Central memory CD4-positive, alpha-beta T cell (primary cell): ENCODE measurements around the gene MRPL28.
"Not testable (repeated sequence)": the region's sequence is repeated elsewhere in the genome, so short reads cannot be mapped to it uniquely, and the experiment has no call there.

Experiments
- DNase-seq: peaks from one replicate; pipeline ENCODE4 v3.0.0; 2022

The MRPL28 gene

DNA sequence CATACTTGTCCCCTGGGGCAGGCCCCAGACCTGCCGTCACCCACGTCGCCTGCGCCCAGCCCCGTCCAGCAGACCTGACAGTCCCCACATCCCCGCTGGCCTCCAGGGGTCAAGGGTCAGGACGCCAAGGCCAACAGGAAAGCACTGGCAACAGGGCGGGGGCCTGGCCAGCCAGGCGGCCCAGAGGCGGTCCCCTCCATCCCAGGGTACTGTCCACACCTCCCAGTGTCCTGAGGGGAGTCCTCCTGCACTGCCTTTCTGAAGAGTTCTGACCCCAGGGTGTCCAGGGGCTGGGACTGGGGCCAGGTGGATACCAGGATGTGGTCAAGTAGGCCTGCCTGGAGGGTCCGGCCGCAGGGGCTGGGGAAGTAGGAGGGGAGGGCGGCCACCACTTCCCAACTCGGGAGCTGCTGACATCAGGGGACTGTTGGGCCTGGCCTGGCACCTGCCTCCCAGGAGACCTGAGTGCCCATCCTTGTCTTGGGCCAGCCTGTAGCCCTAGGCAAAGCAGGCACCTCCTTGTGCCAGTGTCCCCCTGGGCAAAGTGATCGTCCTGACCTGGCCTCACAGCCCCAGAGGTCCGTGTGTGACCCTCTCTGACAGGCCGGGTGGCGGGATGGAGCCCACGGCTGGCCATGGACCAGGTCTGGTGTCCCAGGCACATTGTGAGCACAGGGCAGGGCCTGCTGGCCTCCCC, 11.1 kb downstream of the MRPL28 start:
- DNase-seq, result no peak

- no peak for DNase-seq
Measured at GRCh38 chr16:356741-357140, 13.6 kb downstream of the MRPL28 start.

DNA sequence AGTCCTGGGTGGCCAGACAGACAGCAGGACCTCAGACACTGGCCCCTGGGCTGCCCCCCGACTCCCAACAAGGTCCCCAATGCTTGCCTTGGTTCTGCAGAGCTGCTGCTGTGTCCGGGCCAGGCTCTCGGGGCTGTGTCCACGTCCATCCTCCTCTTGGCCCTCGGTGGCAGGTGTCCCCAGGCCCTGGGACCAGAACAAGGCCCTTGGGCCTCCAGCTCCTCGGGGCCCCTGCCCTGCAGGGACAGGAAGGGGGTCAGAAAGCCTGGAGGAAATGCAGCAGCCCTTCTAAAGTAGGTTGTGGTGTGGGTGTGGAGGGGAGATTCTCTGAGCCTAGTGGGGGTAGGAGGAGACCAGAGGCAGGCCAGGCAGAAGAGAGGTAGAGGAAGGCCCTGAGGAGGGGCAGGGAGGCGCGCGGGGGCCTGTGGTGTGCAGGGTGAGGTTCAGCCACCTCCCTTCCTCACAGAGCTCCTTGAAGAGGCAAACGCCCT, 15.3 kb downstream of the MRPL28 start:
- DNase-seq, result peak; percentile 55

DNA sequence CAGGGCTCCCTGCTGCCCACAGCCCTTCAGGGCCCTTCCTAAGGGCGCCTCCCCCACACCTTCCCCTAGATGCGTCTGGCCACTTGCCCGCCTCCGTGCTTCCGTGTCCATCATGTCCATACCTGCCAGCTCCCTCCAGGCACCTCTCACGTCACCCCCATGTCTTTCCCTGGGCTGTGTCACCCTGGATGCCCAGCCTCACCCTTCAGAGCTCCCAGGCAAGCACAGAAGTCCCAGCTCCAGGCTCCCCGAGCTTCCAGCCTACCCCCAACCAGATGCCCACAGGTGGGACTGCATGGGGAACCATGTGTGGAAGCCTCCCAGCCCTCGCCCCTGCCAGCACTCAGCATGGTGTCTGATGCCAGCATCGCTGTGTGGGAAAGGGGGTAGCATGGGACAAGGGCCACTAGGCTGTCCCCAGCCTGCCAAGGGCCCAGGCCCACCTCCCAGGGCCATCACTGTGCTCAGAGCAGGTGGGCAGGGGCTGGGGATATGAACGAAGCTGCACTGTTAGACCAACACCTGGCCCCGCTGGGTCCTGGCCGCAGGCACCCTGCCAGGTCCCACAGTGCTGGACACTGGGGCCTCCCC, 16.0 kb downstream of the MRPL28 start:
- no peak for DNase-seq

GRCh38 chr16:353404-354290, 16.7 kb downstream of the MRPL28 start:
- DNase-seq, result no peak

GRCh38 chr16:352547-353403, 17.6 kb downstream of the MRPL28 start, which contains the start of gene AXIN1:
TSS of gene AXIN1 (minus strand) at chr16:352723. CDS start at chr16:347025, 5,698 bp downstream.
- peak; percentile 98 for DNase-seq

GRCh38 chr16:351804-352520, 18.4 kb downstream of the MRPL28 start:
- no peak for DNase-seq

GRCh38 chr16:350203-350602, 20.1 kb downstream of the MRPL28 start:
- DNase-seq, result no peak

DNA sequence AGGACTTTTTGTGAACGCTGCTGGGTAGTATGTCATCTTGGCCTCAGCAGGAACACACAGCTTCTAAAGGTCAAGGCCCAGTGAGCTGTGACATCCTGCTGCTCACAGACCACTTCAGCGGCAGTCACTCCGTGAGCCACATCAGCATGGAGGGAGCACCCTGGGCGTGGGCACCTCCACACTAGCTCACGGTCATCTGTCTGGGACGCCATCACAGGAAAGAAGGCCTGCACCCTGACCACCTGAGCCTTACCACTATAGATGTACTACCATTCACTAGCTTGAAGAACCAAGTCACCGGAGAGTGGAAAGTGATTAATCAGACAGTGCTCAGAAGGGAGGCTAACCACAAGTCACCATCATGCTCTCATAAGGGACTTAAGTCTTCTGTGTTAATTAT, 21.1 kb downstream of the MRPL28 start:
- DNase-seq, result no peak

DNA sequence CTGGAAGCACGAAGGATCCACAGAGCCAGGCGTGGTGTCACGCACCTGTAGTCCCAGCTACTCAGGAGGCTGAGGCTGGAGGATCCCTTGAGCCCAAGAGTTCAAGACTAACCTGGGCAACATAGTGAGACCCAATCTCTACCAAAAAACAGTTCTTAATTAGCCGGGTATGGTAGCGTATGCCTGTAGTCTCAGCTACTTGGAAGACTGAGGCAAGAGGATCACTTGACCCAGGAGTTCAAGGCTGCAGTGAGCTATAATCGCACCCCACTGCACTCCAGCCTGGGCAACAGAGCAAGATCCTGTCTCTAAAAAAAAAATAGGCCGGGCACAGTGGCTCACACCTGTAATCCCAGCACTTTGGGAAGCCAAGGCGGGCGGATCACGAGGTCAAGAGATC, 21.8 kb downstream of the MRPL28 start:
- DNase-seq, result not testable (repeated sequence)

GRCh38 chr16:347203-347602, 23.1 kb downstream of the MRPL28 start:
- DNase-seq, result no peak

DNA sequence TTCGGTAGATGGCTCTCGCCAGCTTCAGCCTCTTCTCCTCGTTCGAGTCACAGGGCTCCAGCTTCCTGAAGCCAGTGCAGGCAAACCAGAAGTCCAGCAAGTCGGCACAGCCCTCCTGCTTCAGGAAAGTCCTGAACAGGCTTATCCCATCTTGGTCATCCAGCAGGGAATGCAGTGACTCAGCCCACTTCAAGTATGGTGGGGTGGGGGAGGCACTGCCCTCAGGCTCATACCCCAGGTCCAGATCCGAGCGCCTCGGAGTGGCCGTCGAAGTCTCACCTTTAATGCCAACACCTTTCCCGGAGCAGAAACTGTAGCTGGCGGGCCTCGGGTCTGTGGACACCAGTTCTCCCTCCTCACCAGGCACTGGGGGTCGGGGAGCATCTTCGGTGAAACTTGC, 23.8 kb downstream of the MRPL28 start:
- DNase-seq, result no peak

- no peak for DNase-seq
Measured at GRCh38 chr16:345772-346171, 24.6 kb downstream of the MRPL28 start.

DNA sequence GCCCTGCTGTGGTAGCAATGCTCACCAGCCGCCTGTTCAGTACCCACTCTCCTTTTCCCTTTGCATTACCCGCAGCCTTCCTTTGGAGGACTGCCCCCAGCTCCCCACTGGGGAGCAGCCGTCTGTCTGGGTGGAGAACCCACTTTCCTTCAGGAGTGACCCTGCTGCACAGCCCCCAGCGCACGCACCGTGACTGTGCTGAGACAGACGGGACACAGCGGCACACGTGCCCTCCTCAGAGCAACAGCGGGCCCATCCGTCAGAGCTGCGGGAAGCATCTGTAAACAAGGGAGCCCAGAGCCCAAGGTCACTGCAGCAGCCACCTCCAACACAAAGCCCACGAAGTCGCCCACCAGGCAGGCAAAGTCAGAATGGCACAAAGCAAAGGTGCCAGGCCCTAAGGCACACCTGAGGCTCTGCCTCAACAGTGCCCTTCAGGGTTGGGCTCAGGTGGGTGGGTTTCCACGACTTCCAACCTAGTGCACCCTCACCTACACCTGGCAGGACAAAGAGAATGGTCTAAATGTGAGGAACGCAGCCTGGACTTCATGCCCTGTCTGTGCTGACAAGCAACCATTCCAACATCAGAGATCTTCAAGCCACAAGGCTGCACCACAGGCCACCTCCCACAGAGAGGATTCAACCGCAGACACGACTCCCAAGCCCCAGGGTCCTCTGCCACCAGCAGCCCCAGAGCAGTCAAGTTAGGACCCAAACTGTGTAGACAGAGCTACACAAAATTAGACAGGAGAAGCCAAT, 27.7 kb downstream of the MRPL28 start:
- DNase-seq, result no peak

DNA sequence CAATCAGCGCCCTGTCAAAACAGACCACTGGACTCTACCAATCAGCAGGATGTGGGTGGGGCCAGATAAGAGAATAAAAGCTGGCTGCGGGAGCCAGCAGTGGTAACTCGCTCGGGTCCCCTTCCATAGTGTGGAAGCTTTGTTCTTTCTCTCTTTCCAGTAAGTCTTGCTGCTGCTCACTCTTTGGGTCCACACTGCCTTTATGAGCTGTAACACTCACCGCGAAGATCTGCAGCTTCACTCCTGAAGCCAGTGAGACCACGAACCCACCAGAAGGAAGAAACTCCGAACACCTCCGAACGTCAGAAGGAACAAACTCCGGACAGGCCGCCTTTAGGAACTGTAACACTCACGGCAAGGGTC, 28.4 kb downstream of the MRPL28 start:
- not testable (repeated sequence) for DNase-seq

GRCh38 chr16:341095-341973, 29.0 kb downstream of the MRPL28 start:
- DNase-seq, result not testable (repeated sequence)

DNA sequence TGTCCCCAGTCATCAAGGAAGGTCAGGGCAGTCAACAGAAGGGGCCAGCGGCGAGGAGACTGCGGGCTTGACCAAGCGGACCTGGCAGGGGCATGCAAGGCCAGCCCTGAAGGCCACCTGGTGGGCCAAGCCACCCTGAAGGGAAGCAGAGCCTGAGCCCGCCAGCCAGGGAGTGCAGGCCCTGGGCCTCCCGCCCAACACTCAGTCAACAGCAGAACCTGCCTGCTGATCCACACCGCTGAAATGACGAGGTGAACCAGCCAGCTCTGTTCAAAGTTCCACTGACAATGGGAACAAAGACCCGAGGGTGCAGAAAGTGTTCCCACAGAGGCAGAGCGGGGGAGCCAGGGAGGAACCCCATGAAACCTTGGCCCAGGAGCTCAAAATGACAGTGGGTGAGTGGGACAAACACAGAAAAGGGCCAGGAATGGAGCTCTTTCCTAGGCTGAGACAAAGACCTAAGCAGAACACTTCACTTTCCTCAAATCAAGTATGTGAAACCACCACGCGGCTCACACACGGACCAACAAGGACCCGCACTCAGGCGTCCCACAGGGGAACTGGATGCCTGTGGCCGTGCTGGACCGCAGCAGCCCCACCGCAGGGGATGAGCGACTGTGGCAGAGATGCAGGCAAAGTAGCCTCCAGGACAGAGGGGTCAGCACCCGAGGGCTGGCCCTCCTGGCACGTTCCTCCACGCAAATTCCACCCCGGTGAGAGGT, 29.8 kb downstream of the MRPL28 start:
- no peak for DNase-seq

GRCh38 chr16:339680-340079, 30.7 kb downstream of the MRPL28 start:
- no peak for DNase-seq

- no peak for DNase-seq
Measured at GRCh38 chr16:337975-338575, 32.3 kb downstream of the MRPL28 start.
